H1 (cell line): ENCODE data around the gene TRAF4. TPM values are rescaled to one million over a fixed set of nuclear protein-coding genes. Genes with fewer than 3 reads are reported as not detected.

Experiments
- CTCF ChIA-PET: fragments of 300-600 bp; sonication (Branson Sonifier 250); formaldehyde crosslinking; loops from one replicate; lab custom pipeline; 2021; ENCODE audit not compliant: partially characterized antibody; lab: Charles Lee
- POLR2A ChIA-PET: fragments of 300-600 bp; sonication (Branson Sonifier 250); formaldehyde crosslinking; loops from one replicate; lab custom pipeline; 2021; ENCODE audit warnings: inconsistent platforms; ENCODE audit not compliant: partially characterized antibody; lab: Charles Lee
- DNase-seq, 2 experiments: peaks; one replicate each; pipeline versions ENCODE4 v3.0.0 to v3.0.0-alpha.2; 2010 to 2022; ENCODE audit warnings: low spot score in 2 of 2, low read depth in 1 of 2, mixed read lengths in 1 of 2
- FAIRE-seq: peaks from 2 replicates; lab custom pipeline; 2011; peaks lifted over from hg19 to GRCh38; lab: Jason Lieb, UNC
- H2AFZ ChIP-seq: 2 replicates; pipeline ENCODE4 v1.8.1; 2012; ENCODE audit warnings: low read length, inconsistent platforms
- H2AK5ac ChIP-seq: 2 replicates; pipeline ENCODE4 v1.6.1; 2013; ENCODE audit warnings: low read depth, low read length
- H2BK120ac ChIP-seq: replicated peaks from 2 replicates; pipeline ENCODE3; 2013; ENCODE audit warnings: low read depth, low read length, inconsistent platforms
- H2BK12ac ChIP-seq: 2 replicates; pipeline ENCODE4 v1.6.1; 2013; ENCODE audit warnings: low read depth, low read length
- H2BK15ac ChIP-seq: 2 replicates; pipeline ENCODE4 v1.6.1; 2013; ENCODE audit warnings: low read length
- H2BK20ac ChIP-seq: 2 replicates; pipeline ENCODE4 v1.6.1; 2013; ENCODE audit warnings: low read length
- H2BK5ac ChIP-seq: 2 replicates; pipeline ENCODE4 v1.6.1; 2013; ENCODE audit warnings: low read depth, low read length
- H3K14ac ChIP-seq: 2 replicates; pipeline ENCODE4 v1.6.1; 2013; ENCODE audit warnings: inconsistent platforms; ENCODE audit not compliant: insufficient read length
- H3K18ac ChIP-seq: 2 replicates; pipeline ENCODE4 v1.6.1; 2013; ENCODE audit warnings: low read length; ENCODE audit errors: extremely low read depth
- H3K23ac ChIP-seq: 2 replicates; pipeline ENCODE4 v1.6.1; 2013; ENCODE audit warnings: inconsistent platforms; ENCODE audit not compliant: insufficient read length
- H3K23me2 ChIP-seq: 2 replicates; pipeline ENCODE4 v1.6.1; 2013; ENCODE audit warnings: low read depth, low read length
- H3K27ac ChIP-seq: 2 replicates; pipeline ENCODE4 v1.6.1; 2011; ENCODE audit warnings: low read depth, low read length, inconsistent platforms
- H3K27me3 ChIP-seq, 4 experiments: replicated peaks in 1 of 4; 1 replicate in 1 of 4; 2 replicates in 3 of 4; pipeline versions ENCODE4 v1.6.1 to v1.8.1; 2011 to 2013; ENCODE audit warnings: low read length in 3 of 4, mild to moderate bottlenecking in 3 of 4, inconsistent platforms in 2 of 4, mixed read lengths in 2 of 4, moderate library complexity in 1 of 4; ENCODE audit not compliant: control insufficient read depth in 3 of 4, insufficient read depth in 3 of 4; ENCODE audit errors: extremely low read depth in 1 of 4
- H3K36me3 ChIP-seq, 4 experiments: 2 replicates each; pipeline versions ENCODE4 v1.6.1 to v1.8.1; 2011 to 2013; ENCODE audit warnings: mild to moderate bottlenecking in 4 of 4, low read length in 3 of 4, moderate library complexity in 2 of 4, control low read depth in 1 of 4, inconsistent platforms in 1 of 4; ENCODE audit not compliant: insufficient read depth in 4 of 4, control insufficient read depth in 2 of 4
- H3K4ac ChIP-seq: replicated peaks from 2 replicates; pipeline ENCODE3; 2013; ENCODE audit warnings: low read length, low read depth, mixed read lengths, inconsistent platforms; ENCODE audit not compliant: insufficient read length
- H3K4me1 ChIP-seq, 4 experiments: replicated peaks in 1 of 4; 1 replicate in 1 of 4; 2 replicates in 3 of 4; pipeline versions ENCODE4 v1.6.1 to v1.8.1; 2011 to 2013; ENCODE audit warnings: low read length in 3 of 4, inconsistent platforms in 2 of 4, mixed read lengths in 1 of 4; ENCODE audit not compliant: insufficient read depth in 4 of 4, control insufficient read depth in 3 of 4
- H3K4me2 ChIP-seq, 2 experiments: 2 replicates each; pipeline versions ENCODE4 v1.6.1 to v1.8.1; 2011 to 2013; ENCODE audit warnings: low read depth in 2 of 2, low read length in 2 of 2, control low read depth in 1 of 2, inconsistent platforms in 1 of 2, mild to moderate bottlenecking in 1 of 2; ENCODE audit not compliant: insufficient read depth in 1 of 2
- H3K4me3 ChIP-seq, 4 experiments: fragments of 200-600, 300-600 bp in 1 of 4; sonication (generic), shearing (Covaris generic), sonication (Bioruptor Twin) in 1 of 4; 2 replicates each; pipeline versions ENCODE4 v1.5.1 to v1.8.1; 2011 to 2016; ENCODE audit warnings: low read length in 4 of 4, low read depth in 3 of 4, control low read depth in 2 of 4, inconsistent platforms in 2 of 4, mild to moderate bottlenecking in 2 of 4, mixed read lengths in 1 of 4, moderate library complexity in 1 of 4; ENCODE audit not compliant: insufficient read depth in 2 of 4; ENCODE audit errors: extremely low read depth in 1 of 4
- H3K56ac ChIP-seq: replicated peaks from 2 replicates; pipeline ENCODE3; 2013; ENCODE audit warnings: low read depth, mild to moderate bottlenecking, mixed read lengths, low read length, inconsistent platforms; ENCODE audit not compliant: insufficient read length
- H3K79me1 ChIP-seq: 2 replicates; pipeline ENCODE4 v1.6.1; 2013; ENCODE audit warnings: low read depth, low read length, control low read depth
- H3K79me2 ChIP-seq, 2 experiments: 2 replicates each; pipeline versions ENCODE4 v1.6.1 to v1.8.1; 2012 to 2013; ENCODE audit warnings: low read length in 2 of 2, mild to moderate bottlenecking in 2 of 2, inconsistent platforms in 1 of 2; ENCODE audit not compliant: insufficient read depth in 2 of 2, control insufficient read depth in 1 of 2
- H3K9ac ChIP-seq, 4 experiments: replicated peaks in 1 of 4; 1 replicate in 1 of 4; 2 replicates in 3 of 4; pipeline versions ENCODE4 v1.6.1 to v1.8.1; 2011 to 2013; ENCODE audit warnings: low read depth in 3 of 4, low read length in 3 of 4, control low read depth in 2 of 4, mild to moderate bottlenecking in 2 of 4, moderate library complexity in 2 of 4, inconsistent platforms in 1 of 4; ENCODE audit errors: extremely low read depth in 1 of 4
- H3K9me3 ChIP-seq, 2 experiments: 2 replicates each; pipeline versions ENCODE4 v1.6.1 to v1.8.1; 2012 to 2013; ENCODE audit warnings: mild to moderate bottlenecking in 2 of 2, moderate library complexity in 2 of 2, control low read depth in 1 of 2, inconsistent platforms in 1 of 2, low read depth in 1 of 2, low read length in 1 of 2, mixed read lengths in 1 of 2; ENCODE audit not compliant: insufficient read depth in 2 of 2
- H4K20me1 ChIP-seq, 2 experiments: replicated peaks in 1 of 2; 2 replicates each; pipeline versions ENCODE3 to v1.8.1; 2011 to 2013; ENCODE audit warnings: inconsistent platforms in 2 of 2, low read length in 2 of 2, mild to moderate bottlenecking in 1 of 2; ENCODE audit not compliant: insufficient read depth in 2 of 2, control insufficient read depth in 1 of 2
- H4K5ac ChIP-seq: 2 replicates; pipeline ENCODE4 v1.6.1; 2013; ENCODE audit warnings: low read length, low read depth, mixed read lengths, inconsistent platforms; ENCODE audit not compliant: insufficient read length
- H4K8ac ChIP-seq: 2 replicates; pipeline ENCODE4 v1.8.0; 2013; ENCODE audit warnings: mild to moderate bottlenecking, moderate library complexity, low read length, inconsistent platforms; ENCODE audit not compliant: insufficient read depth; ENCODE audit errors: extremely low read depth
- H4K91ac ChIP-seq: replicated peaks from 2 replicates; pipeline ENCODE3; 2013; ENCODE audit warnings: low read length, mixed read lengths, inconsistent platforms; ENCODE audit not compliant: insufficient read length
- CREB1 ChIP-seq: IDR thresholded peaks from 2 replicates; pipeline ENCODE4 v1.6.1; 2012; ENCODE audit warnings: inconsistent platforms
- HDAC6 ChIP-seq: IDR thresholded peaks from one replicate; pipeline ENCODE4 v1.7.1; 2012; ENCODE audit warnings: low read depth, mild to moderate bottlenecking, inconsistent platforms, low read length, moderate library complexity
- NRF1 ChIP-seq: IDR thresholded peaks from 2 replicates; pipeline ENCODE4 v1.6.1; 2011; ENCODE audit warnings: mild to moderate bottlenecking, low read depth, low read length, improper control_type of control experiment
- POLR2AphosphoS5 ChIP-seq: IDR thresholded peaks from 2 replicates; pipeline ENCODE4 v1.6.1; 2011; ENCODE audit warnings: low read depth, low read length
- RXRA ChIP-seq: IDR thresholded peaks from 2 replicates; pipeline ENCODE4 v1.6.1; 2011; ENCODE audit warnings: low read depth, mild to moderate bottlenecking, low read length, moderate library complexity; ENCODE audit not compliant: insufficient read depth
- WGBS, 2 experiments: shearing (Covaris generic) in 1 of 2; methylation state at CpG; one replicate each; pipeline versions ENCODE4 v1.1.6 to v1.1.7; 2013 to 2015; ENCODE audit warnings: low lambda C conversion rate in 2 of 2, mixed read lengths in 2 of 2, inconsistent platforms in 1 of 2, low coverage in 1 of 2, missing lambda C conversion rate in 1 of 2; ENCODE audit not compliant: insufficient replicate concordance in 2 of 2, insufficient coverage in 1 of 2, insufficient read length in 1 of 2; ENCODE audit errors: extremely low coverage in 1 of 2, missing lambda C conversion rate in 1 of 2; 5-methylcytosine and 5-hydroxymethylcytosine counted together
- long read RNA-seq, 2 experiments: library from RNA in 1 of 2; library from capped mRNA in 1 of 2; stranded (forward); transcript quantifications; one replicate each; pipeline ENCODE4 v2.0.0, GENCODE V29; 2021; ENCODE audit warnings: inconsistent platforms in 1 of 2
- polyA minus RNA-seq, 3 experiments: library from RNA; depleted of rRNA, polyadenylated mRNA; stranded (reverse); fragments of >200 nt; gene quantifications; 1 replicate in 2 of 3; 2 replicates in 1 of 3; pipeline ENCODE4 v1.2.3, GENCODE V29; 2011
- polyA plus RNA-seq, 7 experiments: library from polyadenylated mRNA; depleted of rRNA in 3 of 7; stranded (reverse) in 5 of 7; unstranded in 2 of 7; fragments of >200 nt in 5 of 7; fragments of 200-250 nt in 2 of 7; gene quantifications; 1 replicate in 5 of 7; 2 replicates in 1 of 7; 4 replicates in 1 of 7; pipeline versions ENCODE4 v1.2.1 to v1.2.3, GENCODE V29; 2011 to 2013; ENCODE audit warnings: missing spikeins in 2 of 7, mixed read lengths in 2 of 7
- total RNA-seq: library from RNA; stranded (reverse); fragmentation: NEBNext Ultra II Directional; extraction: Animal tissue kit (Norgen Biotek cat#: 25700); gene quantifications from 2 replicates; pipeline ENCODE4 v1.2.1, GENCODE V29; 2021

TRAF4 gene, protein sequence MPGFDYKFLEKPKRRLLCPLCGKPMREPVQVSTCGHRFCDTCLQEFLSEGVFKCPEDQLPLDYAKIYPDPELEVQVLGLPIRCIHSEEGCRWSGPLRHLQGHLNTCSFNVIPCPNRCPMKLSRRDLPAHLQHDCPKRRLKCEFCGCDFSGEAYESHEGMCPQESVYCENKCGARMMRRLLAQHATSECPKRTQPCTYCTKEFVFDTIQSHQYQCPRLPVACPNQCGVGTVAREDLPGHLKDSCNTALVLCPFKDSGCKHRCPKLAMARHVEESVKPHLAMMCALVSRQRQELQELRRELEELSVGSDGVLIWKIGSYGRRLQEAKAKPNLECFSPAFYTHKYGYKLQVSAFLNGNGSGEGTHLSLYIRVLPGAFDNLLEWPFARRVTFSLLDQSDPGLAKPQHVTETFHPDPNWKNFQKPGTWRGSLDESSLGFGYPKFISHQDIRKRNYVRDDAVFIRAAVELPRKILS
- 167 TPM in 2 replicates for total RNA-seq
- polyA plus RNA-seq (2011; rRNA removed) = 170 and 282 TPM in 2 replicates
- 199 TPM for polyA plus RNA-seq (2011; cell fraction: cytosol; rRNA removed)
- polyA plus RNA-seq (2011; cell fraction: nucleus; rRNA removed) = 535 TPM
- polyA plus RNA-seq (2012, experiment 1 of 2) = 73.4 to 130 TPM (median 126 TPM) in 4 replicates
- 133 TPM for polyA plus RNA-seq (2012, experiment 2 of 2)
- polyA plus RNA-seq (2013, experiment 1 of 2) = 141 TPM
- polyA plus RNA-seq (2013, experiment 2 of 2) = 132 TPM
- polyA minus RNA-seq (2011; rRNA and poly(A)+ RNA removed) = 127 and 172 TPM in 2 replicates
- polyA minus RNA-seq (2011; cell fraction: cytosol; rRNA and poly(A)+ RNA removed) = 127 TPM
- polyA minus RNA-seq (2011; cell fraction: nucleus; rRNA and poly(A)+ RNA removed) = 288 TPM
- long read RNA-seq, experiment 1, transcript TRAF4-201 (7 exons, 2,923 nt) = major isoform, 45 of 113 reads
- long read RNA-seq, experiment 1, partial matches to known transcripts = 18 of 113 reads
- long read RNA-seq, experiment 1, other reads (novel, unspliced or antisense) = 49 of 113 reads
- long read RNA-seq, experiment 2, partial matches to known transcripts = 1 of 1 reads
- long read RNA-seq, experiment 2, other reads (novel, unspliced or antisense) = 0 of 1 reads

GRCh38 chr17:28743243-28744103 is at the start of gene TRAF4:
Gene TRAF4 (plus strand): TSS chr17:28744011. CDS start chr17:28744113, 102 bp downstream.
- Histone ChIP-seq H2BK5ac (peak within 1 kb of the TSS; percentile 99), H3K23ac (no peak within 1 kb of the TSS), H3K79me1 (peaks cover 14% of the 10 kb centered on the region; the same call in 1 of the 2 replicates), H3K14ac (no peak within 1 kb of the TSS), H3K4ac (peak within 1 kb of the TSS; percentile 95), H4K5ac (peak within 1 kb of the TSS; percentile 95), H3K56ac (peak within 1 kb of the TSS; percentile 98), H4K91ac (peak within 1 kb of the TSS; percentile 91), H2AK5ac (peak within 1 kb of the TSS; percentile 70; the same call in 1 of the 2 replicates), H2BK20ac (peak within 1 kb of the TSS; percentile 32; the same call in 1 of the 2 replicates), H4K20me1 (peaks cover 20 to 25% of the 10 kb centered on the region in 2 experiments), H3K4me3 (peak within 1 kb of the TSS; percentile 94 to 99 (median 98)), H4K8ac (peak within 1 kb of the TSS; percentile 100), H3K36me3 (peaks cover 16 to 26% (median 21%) of the 10 kb centered on the region in 4 experiments), H2BK12ac (peak within 1 kb of the TSS; percentile 80; the same call in 1 of the 2 replicates), H2BK15ac (peak within 1 kb of the TSS; percentile 72; the same call in 1 of the 2 replicates), H3K4me1 (peaks cover 0 to 30% (median 24%) of the 10 kb centered on the region in 4 experiments; a peak in 6 of 7 replicates), H2BK120ac (peak within 1 kb of the TSS; percentile 25), H3K9ac (peak within 1 kb of the TSS; percentile 78 to 98 (median 97)), H3K27ac (peak within 1 kb of the TSS; percentile 99), H3K79me2 (peaks cover 19 to 37% of the 10 kb centered on the region in 2 experiments), H3K4me2 (peak within 1 kb of the TSS; percentile 92 to 93), H3K9me3 (no peaks in the 10 kb centered on the region), H2AFZ (no peak within 1 kb of the TSS), H3K18ac (peak within 1 kb of the TSS; percentile 97), H3K23me2 (peaks cover 23% of the 10 kb centered on the region), H3K27me3 (no peaks in the 10 kb centered on the region)
- FAIRE-seq = no peak
- DNase-seq = peak in 1 of 2 experiments; percentile 87
- WGBS, 2 experiments = 2% methylated on average over 43 of the region's 70 CpGs; no CpG with 5 or more reads in 1 of the 2 experiments
- ChIA-PET POLR2A (interaction anchor here (0.7 to 15.3 kb wide), 23 partner anchors 11 to 209 kb away, joined by 3 to 813 read pairs (median 4); partner anchors contain the start of genes NEK8, PROCA1, RPL23A and TLCD1), CTCF (interaction anchor here (0.7 to 5.6 kb wide), 7 partner anchors 8 to 160 kb away, joined by 3 to 70 read pairs (median 4); partner anchors contain the start of genes NEK8, RPL23A and TLCD1)
- TF ChIP-seq CREB1 (no peak; the same call in 1 of the 2 replicates), RXRA (no peak), NRF1 (no peak), POLR2AphosphoS5 (peak; percentile 36; the same call in 1 of the 2 replicates), HDAC6 (no peak)
